ENCODE data around the gene PRKCG. TPM values are rescaled to one million over a fixed set of nuclear protein-coding genes. Genes with fewer than 3 reads are reported as not detected.
A peak's percentile ranks its signal among the peaks of the same experiment; 100 is the strongest.
"Not testable (repeated sequence)": the region's sequence is repeated elsewhere in the genome, so short reads cannot be mapped to it uniquely, and the experiment has no call there.

PRKCG gene
- total RNA-seq, result not detected

DNA sequence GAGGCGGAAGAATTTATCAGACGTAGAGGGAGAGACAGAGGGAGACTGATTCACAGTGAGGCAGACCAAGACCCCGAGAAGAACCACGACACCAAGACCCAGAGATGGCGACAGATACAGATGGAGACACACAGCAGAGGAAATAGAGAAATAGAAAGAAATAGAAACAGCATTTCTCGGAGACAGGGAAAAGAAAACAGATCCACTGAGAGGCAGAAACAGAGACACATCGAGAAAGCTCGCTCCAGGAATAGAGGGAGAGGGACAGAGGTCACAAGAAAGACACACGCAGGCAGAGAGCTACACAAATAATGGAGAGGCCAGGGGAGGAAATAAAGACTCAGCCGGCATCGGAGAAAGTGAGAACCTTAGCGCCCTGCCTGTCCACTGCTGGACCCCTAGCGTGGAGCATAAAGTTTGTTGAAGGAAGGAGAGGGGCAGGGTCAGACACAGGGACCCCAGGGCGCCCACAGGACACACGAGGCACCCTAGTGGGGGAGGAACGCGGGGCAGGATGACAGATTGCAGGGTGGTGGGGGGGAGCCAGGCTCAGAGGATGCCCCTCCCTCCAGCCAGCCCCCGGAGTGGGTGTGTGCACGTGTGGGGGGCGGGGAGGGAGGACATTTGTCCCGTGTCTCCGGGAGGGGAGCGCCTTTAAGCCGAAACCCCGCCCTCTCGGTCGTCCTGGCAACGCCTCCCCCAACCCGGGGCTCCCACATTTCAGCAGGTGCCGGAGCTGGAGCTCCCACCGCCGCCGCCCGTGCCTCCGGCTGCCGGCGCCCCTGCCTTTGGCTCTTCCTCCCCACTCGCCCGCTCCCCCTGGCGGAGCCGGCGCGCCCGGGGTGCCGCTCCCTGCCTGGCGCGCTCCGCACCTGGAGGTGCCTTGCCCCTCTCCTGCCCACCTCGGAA is at the start of gene PRKCG:
Gene PRKCG (plus strand): TSS at position 716 of the 909 bp plus-strand sequence. CDS start 298 bp downstream, outside the sequence.
- DNase-seq, result peak; percentile 78

DNA sequence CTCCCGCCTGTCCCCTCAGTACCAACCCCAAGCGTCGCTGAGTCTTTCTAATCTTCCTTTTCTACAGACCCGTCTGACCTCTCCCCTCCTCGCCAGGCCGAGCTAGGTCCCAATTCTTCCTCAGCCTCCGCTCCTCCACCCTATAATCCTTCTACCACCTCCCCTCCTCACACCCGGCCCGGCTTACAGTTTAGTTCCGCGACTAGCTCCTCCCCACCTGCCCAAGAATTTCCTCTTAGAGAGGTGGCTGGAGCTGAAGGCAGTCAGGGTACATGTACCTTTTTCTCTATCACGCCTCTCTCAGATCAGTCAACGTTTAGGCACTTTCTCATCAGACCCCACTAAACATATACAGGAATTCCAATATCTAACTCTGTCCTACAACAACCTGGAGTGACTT is 49.1 kb upstream of the PRKCG start:
- H3K4me1 Mint-ChIP-seq; H3K9me3 Mint-ChIP-seq; DNase-seq; POLR2A ChIA-PET; H3K36me3 Mint-ChIP-seq; H3K27ac Mint-ChIP-seq; ATAC-seq (ENCODE audit: low read depth); H3K4me3 Mint-ChIP-seq: not testable (repeated sequence)
- peaks cover 32% of the 10 kb centered on the region for H3K27me3 Mint-ChIP-seq

More for the DNA sequence above, at the start of gene PRKCG:
- peaks cover 21% of the 10 kb centered on the region for H3K27me3 Mint-ChIP-seq
- H3K36me3 Mint-ChIP-seq, result peaks cover 4% of the 10 kb centered on the region
- H3K9me3 Mint-ChIP-seq, result no peaks in the 10 kb centered on the region
- H3K4me1 Mint-ChIP-seq, result peaks cover 12% of the 10 kb centered on the region
- POLR2A ChIA-PET, result interaction anchor here (1.3 to 1.5 kb wide), 2 partner anchors 11 to 14 kb away, joined by 5 to 16 read pairs; partner anchors contain the start of gene MYADM
- ATAC-seq (ENCODE audit: low read depth), result peak; percentile 46
- no peak within 1 kb of the TSS for H3K27ac Mint-ChIP-seq
- H3K4me3 Mint-ChIP-seq, result peak within 1 kb of the TSS; percentile 56

DNA sequence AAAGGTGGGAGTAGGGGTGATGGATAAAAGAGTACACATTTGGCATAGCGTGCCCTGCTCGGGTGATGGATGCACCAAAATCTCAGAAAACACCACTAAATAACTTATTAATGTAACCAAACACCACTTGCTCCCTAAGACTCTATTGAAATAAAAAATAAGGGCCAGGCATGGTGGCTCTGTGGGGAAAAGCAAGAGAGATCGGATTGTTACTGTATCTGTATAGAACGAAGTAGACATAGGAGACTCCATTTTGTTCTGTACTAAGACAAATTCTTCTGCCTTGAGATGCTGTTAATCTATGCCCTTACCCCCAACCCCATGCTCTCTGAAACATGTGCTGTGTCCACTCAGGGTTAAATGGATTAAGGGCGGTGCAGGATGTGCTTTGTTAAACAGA is 43.6 kb upstream of the PRKCG start:
- H3K4me1 Mint-ChIP-seq; ATAC-seq (ENCODE audit: low read depth); H3K27me3 Mint-ChIP-seq; H3K36me3 Mint-ChIP-seq; H3K9me3 Mint-ChIP-seq; POLR2A ChIA-PET; DNase-seq; H3K27ac Mint-ChIP-seq; H3K4me3 Mint-ChIP-seq: not testable (repeated sequence)

DNA sequence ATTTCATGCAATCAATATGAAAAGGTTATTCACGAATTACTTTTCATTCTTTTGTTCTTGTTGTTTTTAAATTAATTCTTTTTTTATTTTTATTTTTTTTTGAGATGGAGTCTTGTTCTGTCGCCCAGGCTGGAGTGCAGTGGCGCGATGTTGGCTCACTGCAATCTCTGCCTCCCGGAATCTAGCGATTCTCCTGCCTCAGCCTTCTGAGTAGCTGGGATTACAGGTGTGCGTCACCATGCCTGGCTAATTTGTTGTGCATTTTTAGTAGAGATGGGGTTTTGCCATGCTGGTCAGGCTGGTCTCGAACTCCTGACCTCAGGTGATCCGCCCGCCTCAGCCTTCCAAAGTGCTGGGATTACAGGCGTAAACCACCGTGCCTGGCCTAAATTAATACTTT is 41.8 kb upstream of the PRKCG start:
- ATAC-seq (ENCODE audit: low read depth); H3K27me3 Mint-ChIP-seq; POLR2A ChIA-PET; H3K36me3 Mint-ChIP-seq; H3K9me3 Mint-ChIP-seq; H3K4me3 Mint-ChIP-seq; DNase-seq; H3K27ac Mint-ChIP-seq; H3K4me1 Mint-ChIP-seq: not testable (repeated sequence)

DNA sequence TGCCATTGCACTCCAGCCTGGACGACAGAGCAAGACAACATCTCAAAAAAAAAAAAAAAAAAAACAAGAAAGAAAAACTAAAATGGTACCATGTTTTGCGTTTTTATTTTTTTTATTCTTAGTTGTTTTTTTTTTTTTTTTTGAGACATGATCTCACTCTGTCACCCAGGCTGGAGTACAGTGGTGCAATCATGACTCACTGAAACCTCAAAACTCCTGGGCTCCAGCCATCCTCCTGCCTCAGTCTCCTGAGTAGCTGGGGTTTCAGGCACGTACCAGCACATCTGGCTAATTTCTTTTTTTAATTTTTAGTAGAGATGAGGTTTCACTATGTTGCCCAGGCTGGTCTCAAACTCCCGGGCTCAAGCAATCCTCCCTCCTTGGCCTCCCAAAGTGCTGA is 41.1 kb upstream of the PRKCG start:
- POLR2A ChIA-PET; H3K36me3 Mint-ChIP-seq; H3K27ac Mint-ChIP-seq; ATAC-seq (ENCODE audit: low read depth); H3K4me3 Mint-ChIP-seq; H3K4me1 Mint-ChIP-seq; H3K27me3 Mint-ChIP-seq; H3K9me3 Mint-ChIP-seq; DNase-seq: not testable (repeated sequence)

DNA sequence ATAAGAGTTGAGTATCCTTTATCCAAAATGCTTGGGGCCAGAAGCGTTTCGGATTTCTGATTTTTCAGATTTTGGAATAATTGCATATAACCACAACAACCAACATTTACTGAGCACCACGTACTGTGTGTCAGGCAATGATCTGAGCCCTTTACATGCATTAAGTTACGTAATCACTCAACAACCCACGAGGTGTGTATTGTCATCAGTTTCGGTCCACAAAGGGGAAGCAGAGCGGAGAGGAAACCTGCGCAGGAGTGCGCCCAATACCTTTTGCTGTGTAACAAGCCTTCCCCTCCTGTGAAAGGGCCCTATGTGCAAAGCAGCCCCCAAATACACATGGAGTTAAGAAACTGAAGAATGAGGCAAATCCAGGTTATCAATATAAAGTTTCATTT is 37.1 kb upstream of the PRKCG start:
- Mint-ChIP-seq H3K27me3 (peaks cover 15% of the 10 kb centered on the region), H3K36me3 (no peaks in the 10 kb centered on the region), H3K4me3 (no peak overlapping the region), H3K9me3 (no peaks in the 10 kb centered on the region), H3K27ac (no peak overlapping the region), H3K4me1 (peaks cover 5% of the 10 kb centered on the region)
- ATAC-seq (ENCODE audit: low read depth) (no peak), DNase-seq (no peak)
- POLR2A ChIA-PET, result no interaction called here

DNA sequence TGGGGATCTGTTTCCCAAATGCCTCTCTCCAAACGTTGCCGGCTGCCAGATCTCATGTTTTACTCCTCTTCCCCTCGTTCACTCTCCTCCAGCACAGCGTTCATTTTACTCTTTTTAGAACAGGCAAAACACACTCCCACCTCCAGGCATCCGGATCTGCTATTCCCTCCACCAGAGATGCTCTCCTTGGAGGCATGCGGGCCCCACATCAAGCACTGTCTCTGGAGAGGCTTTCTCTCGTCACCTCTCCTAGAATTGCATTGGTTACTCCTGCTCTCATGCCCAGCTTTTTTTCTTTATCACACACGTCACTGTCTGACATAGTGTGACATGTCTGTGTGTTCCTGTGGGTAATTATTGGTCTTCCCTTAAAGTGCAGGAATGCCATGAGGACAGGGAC is 34.4 kb upstream of the PRKCG start:
- peaks cover 23% of the 10 kb centered on the region for H3K27me3 Mint-ChIP-seq

DNA sequence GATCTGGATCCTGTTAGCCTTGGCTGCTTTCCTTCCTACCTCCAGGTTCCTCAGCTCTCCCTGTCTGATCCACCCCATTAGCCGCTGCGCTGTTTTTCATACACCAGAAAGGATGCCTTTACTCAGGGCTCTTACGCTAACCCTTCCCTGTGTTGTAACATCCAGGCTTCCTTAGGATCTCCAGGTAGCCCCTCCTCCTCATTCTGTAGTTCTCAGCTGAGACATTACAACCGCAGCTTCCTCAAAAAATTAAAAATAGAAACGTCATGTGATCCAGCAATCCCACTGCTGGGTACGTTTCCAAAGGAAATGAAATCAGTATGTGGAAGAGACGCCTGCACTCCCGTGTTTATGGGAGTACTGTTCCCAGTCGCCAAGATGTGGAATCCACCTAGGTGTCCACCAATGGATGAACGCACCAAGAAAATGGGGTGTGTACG is 32.7 kb upstream of the PRKCG start:
- Mint-ChIP-seq H3K9me3 (no peaks in the 10 kb centered on the region), H3K4me1 (peaks cover 14% of the 10 kb centered on the region), H3K27ac (no peak overlapping the region), H3K4me3 (no peak overlapping the region), H3K27me3 (peaks cover 24% of the 10 kb centered on the region), H3K36me3 (no peaks in the 10 kb centered on the region)
- DNase-seq, result no peak
- POLR2A ChIA-PET, result no interaction called here
- no peak for ATAC-seq (ENCODE audit: low read depth)

More for the DNA sequence above, 34.4 kb upstream of the PRKCG start:
- H3K36me3 Mint-ChIP-seq, result no peaks in the 10 kb centered on the region
- H3K4me3 Mint-ChIP-seq, result no peak overlapping the region
- POLR2A ChIA-PET, result no interaction called here
- no peak for DNase-seq
- peaks cover 8% of the 10 kb centered on the region for H3K4me1 Mint-ChIP-seq
- no peaks in the 10 kb centered on the region for H3K9me3 Mint-ChIP-seq
- H3K27ac Mint-ChIP-seq, result no peak overlapping the region
- no peak for ATAC-seq (ENCODE audit: low read depth)

DNA sequence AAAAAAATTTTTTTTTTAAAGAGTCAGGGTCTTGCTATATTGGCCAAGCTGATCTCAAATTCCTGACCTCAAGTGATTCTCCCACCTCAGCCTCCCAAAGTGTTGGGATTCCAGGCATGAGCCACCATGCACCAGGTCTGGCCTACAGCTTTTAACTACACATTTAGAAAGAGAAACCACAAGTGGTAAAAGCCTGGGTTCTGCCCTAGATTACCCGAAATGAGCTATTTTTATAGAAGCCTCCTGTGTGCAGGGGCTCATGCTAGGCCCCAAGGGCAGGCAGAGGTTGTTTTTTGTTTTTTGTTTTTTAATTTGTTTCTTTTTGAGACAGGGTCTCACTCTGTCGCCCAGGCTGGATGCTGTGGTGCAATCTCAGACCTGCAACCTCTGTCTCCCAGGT is 28.3 kb upstream of the PRKCG start:
- peaks cover 14% of the 10 kb centered on the region for H3K4me1 Mint-ChIP-seq
- POLR2A ChIA-PET, result interaction anchor here (0.7 to 3.4 kb wide), 3 partner anchors 14 to 22 kb away, joined by 3 to 32 read pairs (median 3); partner anchors contain the start of gene MYADM
- H3K27ac Mint-ChIP-seq, result no peak overlapping the region
- H3K27me3 Mint-ChIP-seq, result peaks cover 21% of the 10 kb centered on the region
- ATAC-seq (ENCODE audit: low read depth) (peak; percentile 48), DNase-seq (no peak)
- H3K9me3 Mint-ChIP-seq, result no peaks in the 10 kb centered on the region
- no peaks in the 10 kb centered on the region for H3K36me3 Mint-ChIP-seq
- H3K4me3 Mint-ChIP-seq, result no peak overlapping the region

DNA sequence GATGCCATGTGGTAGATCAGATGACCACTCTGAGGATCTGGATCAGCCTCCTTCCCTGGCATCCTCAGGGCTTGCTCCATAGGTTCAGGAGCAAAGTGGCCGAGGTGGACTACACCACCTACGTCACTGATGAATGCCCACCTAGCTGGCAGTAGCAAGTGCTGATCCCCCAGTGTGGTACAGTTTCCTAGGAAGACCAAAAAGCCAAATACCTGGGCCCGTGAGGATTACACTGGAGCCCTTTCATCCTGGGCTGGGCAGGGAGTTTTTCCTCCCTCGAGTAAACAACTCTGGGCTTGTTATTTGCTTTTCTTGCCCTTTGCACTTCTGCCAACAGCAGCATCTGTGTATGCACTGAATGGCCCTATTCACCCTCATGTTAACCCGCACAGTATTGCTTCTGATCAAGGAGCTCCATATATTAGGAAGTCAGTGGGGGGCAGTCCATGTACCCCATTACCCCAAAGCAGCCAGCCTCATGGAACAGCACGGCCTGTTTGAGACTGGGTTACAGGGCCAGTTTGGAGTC is 17.6 kb upstream of the PRKCG start:
- ATAC-seq (ENCODE audit: low read depth) (no peak), DNase-seq (no peak)
- Mint-ChIP-seq H3K4me3 (no peak overlapping the region), H3K27me3 (peaks cover 2% of the 10 kb centered on the region), H3K36me3 (no peaks in the 10 kb centered on the region), H3K27ac (no peak overlapping the region), H3K4me1 (peaks cover 19% of the 10 kb centered on the region), H3K9me3 (no peaks in the 10 kb centered on the region)
- POLR2A ChIA-PET, result no interaction called here

DNA sequence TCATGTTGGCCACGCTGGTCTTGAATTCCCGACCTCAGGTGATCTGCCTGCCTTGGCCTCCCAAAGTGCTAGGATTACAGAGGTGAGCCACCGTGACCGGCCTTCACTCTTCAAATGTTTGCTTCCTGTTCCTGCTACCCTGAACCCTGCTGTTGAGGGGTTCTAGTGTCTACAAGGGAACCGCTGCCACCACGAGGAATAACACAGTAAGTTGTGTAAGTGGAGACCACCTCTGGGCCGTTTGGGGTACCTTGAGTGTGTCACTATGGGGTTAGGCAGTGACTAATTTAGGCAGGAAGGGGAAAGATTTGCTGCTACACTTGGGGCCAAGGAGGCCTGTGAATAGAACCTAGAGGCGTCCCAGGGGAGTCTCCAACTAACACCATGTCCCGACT is 16.5 kb upstream of the PRKCG start:
- POLR2A ChIA-PET, result interaction anchor here (1.4 to 4.0 kb wide), 7 partner anchors 9 to 294 kb away, joined by 3 to 32 read pairs (median 12); partner anchors contain the start of genes LENG1 and PRKCG

DNA sequence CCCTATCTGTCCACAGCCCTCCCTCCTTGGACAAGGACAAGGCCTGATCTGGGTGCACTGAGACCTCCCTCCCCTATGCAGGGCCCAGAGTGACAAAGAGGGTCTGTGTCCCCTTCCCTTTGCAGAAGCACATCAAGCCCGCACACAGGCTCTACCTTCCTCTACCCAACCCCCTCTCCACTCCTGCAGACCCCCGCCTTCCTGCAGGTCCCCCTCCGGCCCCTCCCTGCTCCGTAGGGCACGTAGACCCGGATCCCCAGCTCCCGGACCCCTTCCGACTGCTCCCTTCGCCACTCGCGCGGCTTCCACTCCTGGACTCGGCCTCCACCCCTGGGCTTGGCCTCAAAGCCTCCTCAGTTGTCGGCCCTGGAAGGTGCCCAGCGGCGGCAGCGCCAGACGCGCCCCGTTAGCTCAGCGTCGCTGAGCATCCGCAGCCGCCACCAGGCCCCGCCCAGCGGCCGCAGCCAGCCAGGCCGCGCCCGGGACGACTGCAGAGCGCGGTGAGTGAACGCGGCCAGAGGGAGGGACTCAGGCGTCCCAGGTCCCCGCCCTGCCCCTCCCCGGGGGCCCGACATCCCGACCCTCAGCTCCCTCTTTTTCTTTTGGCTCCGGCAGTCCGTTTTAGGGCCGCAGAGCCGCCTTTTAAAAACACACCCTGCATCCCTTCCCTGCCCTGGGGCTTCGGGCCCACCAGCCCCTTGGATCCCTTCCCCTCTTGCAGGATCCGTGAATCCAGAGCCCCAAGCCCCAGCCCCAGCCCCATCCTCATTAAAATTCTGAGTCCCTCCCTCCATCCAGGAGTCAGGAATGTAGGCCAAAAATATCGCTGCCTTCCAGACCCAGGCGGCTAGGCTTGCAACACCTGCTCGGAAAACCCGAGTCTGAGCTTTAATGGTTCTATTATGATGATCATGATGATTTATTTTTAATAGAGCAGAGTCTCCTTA is 15.8 kb upstream of the PRKCG start:
- DNase-seq, result peak; percentile 85
- Mint-ChIP-seq H3K9me3 (no peaks in the 10 kb centered on the region), H3K27ac (peak overlapping the region; percentile 94), H3K36me3 (no peaks in the 10 kb centered on the region), H3K27me3 (peaks cover 2% of the 10 kb centered on the region), H3K4me3 (peak overlapping the region; percentile 98), H3K4me1 (peaks cover 25% of the 10 kb centered on the region)
- peak; percentile 19 for ATAC-seq (ENCODE audit: low read depth)
- POLR2A ChIA-PET, result interaction anchor here (1.4 to 4.0 kb wide), 7 partner anchors 9 to 293 kb away, joined by 3 to 32 read pairs (median 12); partner anchors contain the start of genes LENG1 and PRKCG

More for the DNA sequence above, 16.5 kb upstream of the PRKCG start:
- Mint-ChIP-seq H3K27ac (peak overlapping the region; percentile 93), H3K36me3 (no peaks in the 10 kb centered on the region), H3K9me3 (no peaks in the 10 kb centered on the region), H3K4me3 (peak overlapping the region; percentile 98), H3K27me3 (peaks cover 2% of the 10 kb centered on the region), H3K4me1 (peaks cover 20% of the 10 kb centered on the region)
- ATAC-seq (ENCODE audit: low read depth), result no peak
- no peak for DNase-seq

DNA sequence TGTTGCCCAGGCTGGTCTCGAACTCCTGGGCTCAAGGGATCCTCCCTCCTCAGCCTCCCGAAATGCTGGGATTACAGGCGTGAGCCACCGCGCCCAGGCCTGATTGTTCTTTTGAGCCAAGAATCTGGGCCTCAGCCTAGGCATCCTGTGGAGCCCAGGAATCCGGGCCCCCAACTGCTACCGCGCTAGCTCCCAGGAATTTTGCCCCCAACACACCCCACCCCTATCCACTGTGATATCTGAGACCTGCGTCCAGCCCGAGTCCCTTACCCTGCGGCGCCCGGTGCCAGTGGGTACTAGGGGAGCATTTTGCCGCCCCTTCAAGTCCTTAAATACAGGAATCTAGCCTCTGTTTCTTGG is 15.2 kb upstream of the PRKCG start:
- no peak for ATAC-seq (ENCODE audit: low read depth)
- peaks cover 30% of the 10 kb centered on the region for H3K4me1 Mint-ChIP-seq
- no peaks in the 10 kb centered on the region for H3K9me3 Mint-ChIP-seq
- POLR2A ChIA-PET, result interaction anchor here (1.4 to 4.0 kb wide), 8 partner anchors 8 to 293 kb away, joined by 3 to 32 read pairs (median 13); partner anchors contain the start of genes LENG1 and PRKCG
- peak overlapping the region; percentile 94 for H3K27ac Mint-ChIP-seq
- DNase-seq, result no peak
- peak overlapping the region; percentile 98 for H3K4me3 Mint-ChIP-seq
- peaks cover 2% of the 10 kb centered on the region for H3K27me3 Mint-ChIP-seq
- peaks cover 4% of the 10 kb centered on the region for H3K36me3 Mint-ChIP-seq
